Choroid plexus epithelial cell (primary cell): Measurements from ENCODE around the gene G3BP1.
A peak's percentile ranks its signal among the peaks of the same experiment; 100 is the strongest.

Experiments
- DNase-seq: peaks from one replicate; pipeline ENCODE4 v3.0.0-alpha.2; 2010; ENCODE audit warnings: low read depth
- H3K4me3 ChIP-seq: 2 replicates; pipeline ENCODE4 v1.5.1; 2011; ENCODE audit warnings: low read depth, mild to moderate bottlenecking, control low read depth, low read length, moderate library complexity
- CTCF ChIP-seq: conservative IDR thresholded peaks from 2 replicates; pipeline ENCODE4 v1.5.1; 2011; ENCODE audit warnings: low read depth, mild to moderate bottlenecking, control low read depth, inconsistent platforms, low read length, moderate library complexity

G3BP1 gene

GRCh38 chr5:151808451-151809169 lies 36.9 kb downstream of the G3BP1 start:
- DNase-seq: no peak
- no peak for TF ChIP-seq CTCF
- no peak overlapping the region for H3K4me3 ChIP-seq

- DNase-seq: peak; percentile 36
- TF ChIP-seq CTCF: no peak
- H3K4me3 ChIP-seq: no peak overlapping the region
Measured at GRCh38 chr5:151810449-151810848, 38.7 kb downstream of the G3BP1 start.

GRCh38 chr5:151810897-151811296 lies 39.1 kb downstream of the G3BP1 start:
- DNase-seq: no peak
- no peak for TF ChIP-seq CTCF

GRCh38 chr5:151811593-151812321 lies 40.0 kb downstream of the G3BP1 start:
- no peak overlapping the region for H3K4me3 ChIP-seq
- peak; percentile 84 for DNase-seq
- no peak for TF ChIP-seq CTCF

More at GRCh38 chr5:151810897-151811296, 39.1 kb downstream of the G3BP1 start:
- no peak overlapping the region for H3K4me3 ChIP-seq

- TF ChIP-seq CTCF: no peak
- DNase-seq: peak; percentile 45
- no peak overlapping the region for H3K4me3 ChIP-seq
Measured at GRCh38 chr5:151812757-151813309, 41.1 kb downstream of the G3BP1 start.

- no peak for TF ChIP-seq CTCF
- H3K4me3 ChIP-seq: no peak overlapping the region
- DNase-seq: no peak
Measured at GRCh38 chr5:151815051-151815450, 43.3 kb downstream of the G3BP1 start.
